H9 (cell line): Measurements from ENCODE around the gene AIFM3. TPM values are rescaled to one million over a fixed set of nuclear protein-coding genes. Genes with fewer than 3 reads are reported as not detected.

ENCODE experiments used
- DNase-seq: peaks from one replicate; pipeline ENCODE4 v3.0.0-alpha.2; 2017
- H2AFZ ChIP-seq: one replicate; pipeline ENCODE4 v1.6.1; 2013; ENCODE audit warnings: mild to moderate bottlenecking, low read length, control low read depth, moderate library complexity
- H2AK5ac ChIP-seq: 2 replicates; pipeline ENCODE4 v1.6.1; 2013; ENCODE audit warnings: low read length, control low read depth, mixed read lengths; ENCODE audit not compliant: insufficient read length
- H2BK120ac ChIP-seq: one replicate; pipeline ENCODE4 v1.6.1; 2013; ENCODE audit warnings: low read depth, mild to moderate bottlenecking, low read length, control low read depth, inconsistent platforms; ENCODE audit not compliant: poor library complexity, severe bottlenecking
- H2BK12ac ChIP-seq: 2 replicates; pipeline ENCODE4 v1.6.1; 2013; ENCODE audit warnings: low read length, control low read depth, mixed read lengths, low read depth; ENCODE audit not compliant: insufficient read length
- H2BK15ac ChIP-seq: 2 replicates; pipeline ENCODE4 v1.6.1; 2013; ENCODE audit warnings: low read depth, low read length, control low read depth
- H2BK20ac ChIP-seq: one replicate; pipeline ENCODE4 v1.6.1; 2013; ENCODE audit warnings: low read depth, mild to moderate bottlenecking, low read length, control low read depth, inconsistent platforms; ENCODE audit not compliant: poor library complexity, severe bottlenecking
- H2BK5ac ChIP-seq: 2 replicates; pipeline ENCODE4 v1.6.1; 2013; ENCODE audit warnings: low read length, control low read depth, mixed read lengths; ENCODE audit not compliant: insufficient read length
- H3K14ac ChIP-seq: 2 replicates; pipeline ENCODE4 v1.6.1; 2013; ENCODE audit warnings: low read length, control low read depth; ENCODE audit not compliant: insufficient read depth
- H3K18ac ChIP-seq: 2 replicates; pipeline ENCODE4 v1.6.1; 2013; ENCODE audit warnings: low read depth, mild to moderate bottlenecking, mixed read lengths, low read length, control low read depth; ENCODE audit not compliant: insufficient read length
- H3K23ac ChIP-seq: 2 replicates; pipeline ENCODE4 v1.6.1; 2013; ENCODE audit warnings: low read length, control low read depth, mixed read lengths, low read depth; ENCODE audit not compliant: insufficient read length
- H3K23me2 ChIP-seq: 2 replicates; pipeline ENCODE4 v1.6.1; 2013; ENCODE audit warnings: low read depth, mild to moderate bottlenecking, mixed read lengths, low read length, control low read depth; ENCODE audit not compliant: insufficient read length, poor library complexity, severe bottlenecking
- H3K27ac ChIP-seq: 2 replicates; pipeline ENCODE4 v1.5.1; 2013; ENCODE audit warnings: low read length, control low read depth, mixed read lengths, low read depth; ENCODE audit not compliant: insufficient read length
- H3K27me3 ChIP-seq: 2 replicates; pipeline ENCODE4 v1.6.1; 2013; ENCODE audit warnings: low read length, control low read depth, inconsistent platforms; ENCODE audit not compliant: insufficient read depth
- H3K4ac ChIP-seq: 2 replicates; pipeline ENCODE4 v1.6.1; 2013; ENCODE audit warnings: low read depth, mild to moderate bottlenecking, control low read depth, inconsistent platforms, low read length, moderate library complexity
- H3K4me1 ChIP-seq: 2 replicates; pipeline ENCODE4 v1.6.1; 2013; ENCODE audit warnings: low read length, control low read depth, inconsistent platforms; ENCODE audit not compliant: insufficient read depth
- H3K4me2 ChIP-seq: 2 replicates; pipeline ENCODE4 v1.6.1; 2013; ENCODE audit warnings: low read length, control low read depth, mixed read lengths; ENCODE audit not compliant: insufficient read length, insufficient read depth
- H3K56ac ChIP-seq: 2 replicates; pipeline ENCODE4 v1.6.1; 2013; ENCODE audit warnings: low read depth, mild to moderate bottlenecking, mixed read lengths, low read length, control low read depth; ENCODE audit not compliant: insufficient read length
- H3K79me1 ChIP-seq: 2 replicates; pipeline ENCODE4 v1.6.1; 2013; ENCODE audit warnings: low read depth, mild to moderate bottlenecking, moderate library complexity, low read length, control low read depth, inconsistent platforms; ENCODE audit not compliant: insufficient read depth, poor library complexity, severe bottlenecking
- H3K79me2 ChIP-seq: 2 replicates; pipeline ENCODE4 v1.6.1; 2013; ENCODE audit warnings: low read length, control low read depth, inconsistent platforms; ENCODE audit not compliant: insufficient read depth
- H3K9ac ChIP-seq: 2 replicates; pipeline ENCODE4 v1.6.1; 2013; ENCODE audit warnings: low read length, control low read depth, mixed read lengths; ENCODE audit not compliant: insufficient read length; ENCODE audit errors: extremely low read depth
- H3K9me3 ChIP-seq: one replicate; pipeline ENCODE4 v1.6.1; 2013; ENCODE audit warnings: low read depth, low read length, inconsistent platforms; ENCODE audit not compliant: control insufficient read depth
- H3T11ph ChIP-seq: one replicate; pipeline ENCODE4 v1.6.1; 2013; ENCODE audit warnings: mild to moderate bottlenecking, low read length, control low read depth, inconsistent platforms
- H4K20me1 ChIP-seq: one replicate; pipeline ENCODE4 v1.6.1; 2013; ENCODE audit not compliant: control insufficient read depth, insufficient read length, insufficient read depth
- H4K5ac ChIP-seq: 2 replicates; pipeline ENCODE4 v1.6.1; 2013; ENCODE audit warnings: low read depth, mild to moderate bottlenecking, mixed read lengths, low read length, control low read depth; ENCODE audit not compliant: insufficient read length
- H4K8ac ChIP-seq: replicated peaks from 2 replicates; pipeline ENCODE4 v1.6.1; 2013; ENCODE audit warnings: low read length, control low read depth, mixed read lengths, low read depth; ENCODE audit not compliant: insufficient read length
- H4K91ac ChIP-seq: 2 replicates; pipeline ENCODE4 v1.6.1; 2013; ENCODE audit warnings: low read depth, mild to moderate bottlenecking, moderate library complexity, mixed read lengths, low read length, control low read depth; ENCODE audit not compliant: insufficient read length
- H3K27ac Mint-ChIP-seq, 3 experiments: 2 replicates in 2 of 3; 3 replicates in 1 of 3; pipeline ENCODE4 v1.8.0; 2020 to 2021; ENCODE audit warnings: mixed read lengths in 3 of 3, mild to moderate bottlenecking in 1 of 3, moderate library complexity in 1 of 3
- H3K27me3 Mint-ChIP-seq: 2 replicates; pipeline ENCODE4 v1.8.0; 2021; ENCODE audit warnings: low read depth, mild to moderate bottlenecking, moderate library complexity, mixed read lengths
- H3K36me3 Mint-ChIP-seq, 3 experiments: 2 replicates in 2 of 3; 3 replicates in 1 of 3; pipeline ENCODE4 v1.8.0; 2020 to 2021; ENCODE audit warnings: low read depth in 3 of 3, mixed read lengths in 3 of 3; ENCODE audit not compliant: insufficient read depth in 1 of 3
- H3K4me1 Mint-ChIP-seq, 2 experiments: 2 replicates each; pipeline ENCODE4 v1.8.0; 2020; ENCODE audit warnings: mixed read lengths in 2 of 2
- H3K4me3 Mint-ChIP-seq, 2 experiments: 2 replicates in 1 of 2; 3 replicates in 1 of 2; pipeline ENCODE4 v1.8.0; 2020 to 2021; ENCODE audit warnings: mild to moderate bottlenecking in 2 of 2, mixed read lengths in 2 of 2, moderate library complexity in 1 of 2
- H3K9me3 Mint-ChIP-seq, 2 experiments: 2 replicates in 1 of 2; 3 replicates in 1 of 2; pipeline ENCODE4 v1.8.0; 2020; ENCODE audit warnings: mild to moderate bottlenecking in 2 of 2, mixed read lengths in 2 of 2, moderate library complexity in 1 of 2
- CTCF ChIP-seq: fragments of 200-600 bp; sonication (generic); conservative IDR thresholded peaks from 3 replicates; pipeline ENCODE4 v1.8.0; 2021; ENCODE audit warnings: antibody characterized with exemption, mild to moderate bottlenecking
- WGBS: extraction: QIAGEN DNeasy Blood & Tissue Kit; methylation state at CpG from one replicate; pipeline ENCODE4 v1.1.7; 2013; ENCODE audit warnings: missing lambda C conversion rate, low lambda C conversion rate, mixed read lengths; ENCODE audit not compliant: insufficient read length; ENCODE audit errors: extremely low coverage; 5-methylcytosine and 5-hydroxymethylcytosine counted together
- total RNA-seq: library from RNA; stranded (reverse); gene quantifications from 2 replicates; pipeline ENCODE4 v1.2.1, GENCODE V29; 2021

The AIFM3 gene
- total RNA-seq, 1 experiment from 2014 or later: 1.9 TPM

GRCh38 chr22:20974336-20974955 is 7.4 kb downstream of the AIFM3 start:
- Histone ChIP-seq H4K91ac (no peak overlapping the region), H2BK15ac (no peak overlapping the region), H2BK20ac (no peak overlapping the region), H3K9ac (no peak overlapping the region), H4K5ac (no peak overlapping the region), H3K79me1 (no peaks in the 10 kb centered on the region), H3K23me2 (peaks cover 3% of the 10 kb centered on the region), H2AFZ (no peak overlapping the region), H3K18ac (no peak overlapping the region), H3K4ac (no peak overlapping the region), H3T11ph (no peak overlapping the region), H3K9me3 (no peaks in the 10 kb centered on the region), H2BK12ac (no peak overlapping the region), H2BK5ac (no peak overlapping the region), H3K4me2 (no peak overlapping the region), H3K27ac (no peak overlapping the region), H3K4me1 (no peaks in the 10 kb centered on the region), H3K27me3 (no peaks in the 10 kb centered on the region; the same call in 1 of the 2 replicates), H3K14ac (no peak overlapping the region), H2AK5ac (no peak overlapping the region), H2BK120ac (no peak overlapping the region), H3K56ac (no peak overlapping the region), H4K20me1 (no peaks in the 10 kb centered on the region), H4K8ac (no peak overlapping the region), H3K79me2 (no peaks in the 10 kb centered on the region), H3K23ac (no peak overlapping the region)
- peaks cover 94% of the 10 kb centered on the region for H3K27me3 Mint-ChIP-seq
- H3K36me3 Mint-ChIP-seq: peaks cover 0 to 8% (median 4%) of the 10 kb centered on the region in 3 experiments; a peak in 4 of 7 replicates
- peaks cover 12 to 25% of the 10 kb centered on the region in 2 experiments for H3K4me1 Mint-ChIP-seq
- H3K27ac Mint-ChIP-seq: no peak overlapping the region
- WGBS: no CpG with 5 or more reads among the region's 16 CpGs
- no peak for DNase-seq
- H3K9me3 Mint-ChIP-seq: peaks cover 13 to 15% of the 10 kb centered on the region in 2 experiments
- TF ChIP-seq CTCF: no peak
- peak overlapping the region in 1 of 2 experiments; percentile 26; a peak in 1 of 5 replicates for H3K4me3 Mint-ChIP-seq
